ENCODE measurements around the gene HTR4.

The HTR4 gene

DNA sequence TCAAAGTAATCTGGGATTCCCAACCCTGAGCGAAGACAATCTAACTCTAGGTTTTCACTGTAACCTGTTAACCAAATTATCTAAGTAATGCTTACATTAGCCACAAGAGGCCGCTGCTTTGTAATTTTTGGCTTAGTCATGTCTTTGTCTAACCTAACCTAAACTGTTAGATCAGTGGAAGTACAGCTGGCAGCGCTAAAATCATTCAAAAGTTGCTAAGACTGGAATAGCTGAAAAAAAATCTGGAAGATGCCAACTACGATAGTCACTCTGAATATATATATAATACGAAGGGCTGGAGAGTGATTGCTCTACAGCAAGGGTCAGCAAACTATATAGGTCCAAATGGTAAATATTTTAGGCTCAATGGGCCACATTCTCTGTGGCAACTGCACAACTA is 210.3 kb downstream of the HTR4 start:
- Mint-ChIP-seq H3K27ac (no peak overlapping the region), H3K4me3 (no peak overlapping the region), H3K27me3 (ENCODE audit: low read depth) (no peaks in the 10 kb centered on the region), H3K4me1 (ENCODE audit: low read depth) (no peaks in the 10 kb centered on the region), H3K36me3 (ENCODE audit: low read depth) (peaks cover 22% of the 10 kb centered on the region), H3K9me3 (no peaks in the 10 kb centered on the region)

DNA sequence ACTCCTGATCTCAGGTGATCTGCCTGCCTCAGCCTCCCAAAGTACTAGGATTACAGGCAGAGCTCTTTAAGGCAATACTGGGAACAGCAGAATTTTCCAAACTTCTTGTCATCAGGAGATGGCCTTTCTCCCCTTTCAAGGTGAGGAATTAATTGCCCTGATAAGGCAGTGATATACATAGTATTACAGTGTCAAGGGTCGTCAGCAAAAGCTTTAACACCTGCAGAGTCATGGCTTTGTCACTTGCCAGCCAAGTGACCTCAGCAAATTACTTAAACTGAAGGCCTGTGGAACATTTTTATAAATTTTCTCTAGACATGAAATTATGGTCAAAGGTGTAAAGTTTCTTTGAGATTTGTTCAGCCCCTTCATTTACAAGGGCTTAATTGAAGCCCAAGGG is 211.1 kb downstream of the HTR4 start:
- Mint-ChIP-seq H3K9me3 (no peaks in the 10 kb centered on the region), H3K36me3 (ENCODE audit: low read depth) (peaks cover 24% of the 10 kb centered on the region), H3K27me3 (ENCODE audit: low read depth) (no peaks in the 10 kb centered on the region), H3K4me1 (ENCODE audit: low read depth) (no peaks in the 10 kb centered on the region), H3K27ac (no peak overlapping the region), H3K4me3 (no peak overlapping the region)

DNA sequence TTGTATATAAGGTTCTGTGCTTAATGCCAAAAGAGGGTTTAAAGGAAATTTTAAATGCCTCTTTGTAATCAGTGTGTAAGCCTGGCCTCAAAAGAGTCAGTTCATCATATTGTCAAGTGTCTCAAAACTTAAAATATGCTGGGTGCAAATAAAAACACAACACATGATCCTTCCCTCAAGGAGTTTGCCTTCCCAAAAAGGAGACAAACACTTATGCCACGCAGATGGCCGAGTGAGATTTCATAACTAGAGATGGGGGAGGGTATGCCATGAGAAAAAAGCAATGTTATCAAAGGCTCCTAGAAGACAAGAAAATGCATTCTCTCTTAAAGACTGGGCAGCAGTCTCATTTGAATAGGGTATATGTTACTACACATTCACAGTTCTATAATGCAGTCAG is 215.4 kb downstream of the HTR4 start:
- peaks cover 4% of the 10 kb centered on the region for H3K4me1 Mint-ChIP-seq (ENCODE audit: low read depth)
- peaks cover 32% of the 10 kb centered on the region for H3K36me3 Mint-ChIP-seq (ENCODE audit: low read depth)
- no peak overlapping the region for H3K4me3 Mint-ChIP-seq
- no peaks in the 10 kb centered on the region for H3K9me3 Mint-ChIP-seq
- no peaks in the 10 kb centered on the region for H3K27me3 Mint-ChIP-seq (ENCODE audit: low read depth)
- H3K27ac Mint-ChIP-seq = no peak overlapping the region

GRCh38 chr5:148437249-148437648 is 217.1 kb downstream of the HTR4 start:
- H3K9me3 Mint-ChIP-seq = no peaks in the 10 kb centered on the region
- H3K27me3 Mint-ChIP-seq (ENCODE audit: low read depth) = no peaks in the 10 kb centered on the region
- H3K4me3 Mint-ChIP-seq = no peak overlapping the region
- H3K36me3 Mint-ChIP-seq (ENCODE audit: low read depth) = peaks cover 37% of the 10 kb centered on the region
- H3K4me1 Mint-ChIP-seq (ENCODE audit: low read depth) = peaks cover 4% of the 10 kb centered on the region
- H3K27ac Mint-ChIP-seq = no peak overlapping the region

DNA sequence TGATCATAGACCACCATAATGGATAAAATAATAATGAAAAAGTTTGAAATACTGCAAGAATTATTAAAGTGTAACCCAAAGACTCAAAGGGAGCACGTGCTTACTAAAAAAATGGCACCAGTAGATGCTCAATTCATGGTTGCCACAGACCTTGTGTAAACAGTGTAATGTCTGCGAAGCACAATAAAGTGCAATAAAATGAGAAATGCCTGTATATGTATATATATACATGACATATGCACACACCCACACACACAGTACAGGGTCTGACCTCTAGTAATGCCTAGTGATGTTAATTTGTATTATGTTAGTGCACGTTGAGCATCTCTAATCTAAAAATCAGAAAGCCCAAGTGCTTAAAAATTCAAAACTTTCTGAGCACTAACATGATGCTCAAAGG is 218.3 kb downstream of the HTR4 start:
- H3K4me1 Mint-ChIP-seq (ENCODE audit: low read depth) = peaks cover 4% of the 10 kb centered on the region
- H3K36me3 Mint-ChIP-seq (ENCODE audit: low read depth) = peaks cover 32% of the 10 kb centered on the region
- H3K27me3 Mint-ChIP-seq (ENCODE audit: low read depth) = no peaks in the 10 kb centered on the region
- no peak overlapping the region for H3K27ac Mint-ChIP-seq
- no peak overlapping the region for H3K4me3 Mint-ChIP-seq
- no peaks in the 10 kb centered on the region for H3K9me3 Mint-ChIP-seq

- peaks cover 26% of the 10 kb centered on the region for H3K36me3 Mint-ChIP-seq (ENCODE audit: low read depth)
- peaks cover 4% of the 10 kb centered on the region for H3K4me1 Mint-ChIP-seq (ENCODE audit: low read depth)
- H3K27ac Mint-ChIP-seq = no peak overlapping the region
- no peaks in the 10 kb centered on the region for H3K9me3 Mint-ChIP-seq
- H3K4me3 Mint-ChIP-seq = no peak overlapping the region
- H3K27me3 Mint-ChIP-seq (ENCODE audit: low read depth) = no peaks in the 10 kb centered on the region
These were observed 220.5 kb downstream of the HTR4 start for GRCh38 chr5:148433826-148434225.
